ENCODE data around the gene TC2N. TPM values are rescaled to one million over a fixed set of nuclear protein-coding genes. Genes with fewer than 3 reads are reported as not detected.

Gene TC2N
- total RNA-seq, 1 donor from 2014 or later, result 19.4 TPM

DNA sequence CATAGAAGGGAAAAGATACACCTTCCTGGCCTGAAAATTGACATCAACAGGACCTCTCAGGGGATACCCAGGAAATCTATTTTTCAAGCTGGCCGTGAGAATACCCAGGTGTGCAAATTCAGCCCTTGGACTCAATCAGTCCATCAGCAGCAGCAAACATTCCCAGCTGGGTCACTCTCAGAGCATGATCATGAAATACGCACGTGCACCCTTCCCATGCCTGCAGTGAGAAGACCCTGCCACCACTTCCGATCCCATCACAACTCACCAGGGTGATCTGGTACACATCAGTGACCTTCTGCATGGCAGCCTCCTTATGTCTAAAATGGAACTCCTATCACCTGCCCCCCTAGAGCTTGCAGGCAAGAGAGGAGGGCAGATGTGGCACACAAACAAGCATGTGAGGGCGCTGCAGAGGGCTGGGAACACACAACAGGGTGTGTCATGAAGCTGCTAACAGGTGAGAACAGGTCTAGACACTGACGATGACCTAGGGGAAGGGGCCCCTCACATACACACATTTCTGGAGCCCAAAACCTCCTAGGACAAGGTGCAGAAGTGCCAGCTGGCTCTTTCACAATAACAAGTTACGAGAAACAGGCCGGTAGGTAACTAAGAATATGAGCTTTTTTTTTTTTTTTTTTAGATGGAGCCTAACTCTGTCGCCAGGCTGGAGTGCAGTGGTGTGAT lies 37.8 kb upstream of the TC2N start:
- no peak overlapping the region for H3K4me3 Mint-ChIP-seq
- TF ChIP-seq, protein P1, sequence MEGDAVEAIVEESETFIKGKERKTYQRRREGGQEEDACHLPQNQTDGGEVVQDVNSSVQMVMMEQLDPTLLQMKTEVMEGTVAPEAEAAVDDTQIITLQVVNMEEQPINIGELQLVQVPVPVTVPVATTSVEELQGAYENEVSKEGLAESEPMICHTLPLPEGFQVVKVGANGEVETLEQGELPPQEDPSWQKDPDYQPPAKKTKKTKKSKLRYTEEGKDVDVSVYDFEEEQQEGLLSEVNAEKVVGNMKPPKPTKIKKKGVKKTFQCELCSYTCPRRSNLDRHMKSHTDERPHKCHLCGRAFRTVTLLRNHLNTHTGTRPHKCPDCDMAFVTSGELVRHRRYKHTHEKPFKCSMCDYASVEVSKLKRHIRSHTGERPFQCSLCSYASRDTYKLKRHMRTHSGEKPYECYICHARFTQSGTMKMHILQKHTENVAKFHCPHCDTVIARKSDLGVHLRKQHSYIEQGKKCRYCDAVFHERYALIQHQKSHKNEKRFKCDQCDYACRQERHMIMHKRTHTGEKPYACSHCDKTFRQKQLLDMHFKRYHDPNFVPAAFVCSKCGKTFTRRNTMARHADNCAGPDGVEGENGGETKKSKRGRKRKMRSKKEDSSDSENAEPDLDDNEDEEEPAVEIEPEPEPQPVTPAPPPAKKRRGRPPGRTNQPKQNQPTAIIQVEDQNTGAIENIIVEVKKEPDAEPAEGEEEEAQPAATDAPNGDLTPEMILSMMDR (conservative IDR thresholded peaks at IDR 0.05), result no peak

DNA sequence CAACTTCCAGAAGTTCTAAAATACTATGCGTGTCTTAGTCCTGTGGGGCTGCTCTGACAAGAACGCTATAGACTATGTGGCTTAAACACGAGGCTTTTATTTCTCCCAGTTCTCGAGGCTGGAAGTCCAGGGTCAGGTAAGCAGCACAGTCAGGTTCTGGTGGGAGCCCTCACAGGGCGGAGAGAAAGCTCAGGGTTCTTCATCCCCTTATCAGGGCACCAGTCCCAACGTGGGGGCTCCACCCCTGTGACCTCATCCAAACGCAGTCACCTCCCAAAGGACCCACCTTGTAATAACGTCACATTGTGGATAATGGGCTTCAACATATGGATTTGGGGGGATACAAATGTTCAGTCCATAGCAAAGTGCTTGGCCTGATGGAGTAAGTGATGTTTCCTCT lies 37.1 kb upstream of the TC2N start:
- no peak for DNase-seq (ENCODE audit: extremely low spot score, unreplicated experiment)

More for the DNA sequence above, 37.8 kb upstream of the TC2N start:
- Mint-ChIP-seq H3K36me3 (no peaks in the 10 kb centered on the region), H3K27me3 (peaks cover 11% of the 10 kb centered on the region), H3K9me3 (no peaks in the 10 kb centered on the region), H3K4me1 (ENCODE audit: unreplicated experiment) (no peaks in the 10 kb centered on the region), H3K27ac (no peak overlapping the region)
- no peak for DNase-seq (ENCODE audit: extremely low spot score, unreplicated experiment)

DNA sequence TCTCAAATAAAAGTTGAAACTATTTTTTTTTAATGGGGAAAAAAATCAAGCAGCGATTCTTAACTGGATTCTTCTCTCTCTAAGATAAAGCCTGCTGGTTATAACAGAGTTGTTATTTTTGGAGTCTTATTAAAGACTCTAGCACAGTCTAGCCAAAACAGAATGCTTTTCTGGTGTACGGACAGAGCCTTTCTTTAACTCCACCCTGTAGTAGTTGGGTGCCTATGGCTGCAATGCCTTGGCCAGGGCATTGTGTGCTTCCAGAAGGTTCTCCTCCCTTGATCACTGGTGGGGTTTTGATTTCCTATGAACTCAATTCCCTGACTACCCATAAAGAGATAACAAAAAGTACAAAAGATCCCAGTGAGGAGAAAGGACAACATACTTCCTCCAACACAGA lies 35.7 kb upstream of the TC2N start:
- no peaks in the 10 kb centered on the region for H3K9me3 Mint-ChIP-seq
- no peak overlapping the region for H3K27ac Mint-ChIP-seq
- peaks cover 9% of the 10 kb centered on the region for H3K27me3 Mint-ChIP-seq
- DNase-seq (ENCODE audit: extremely low spot score, unreplicated experiment), result no peak
- H3K4me1 Mint-ChIP-seq (ENCODE audit: unreplicated experiment), result no peaks in the 10 kb centered on the region
- no peak overlapping the region for H3K4me3 Mint-ChIP-seq
- no peaks in the 10 kb centered on the region for H3K36me3 Mint-ChIP-seq
- TF ChIP-seq, protein P1 (conservative IDR thresholded peaks at IDR 0.05), result no peak

More for the DNA sequence above, 37.1 kb upstream of the TC2N start:
- no peaks in the 10 kb centered on the region for H3K4me1 Mint-ChIP-seq (ENCODE audit: unreplicated experiment)
- no peaks in the 10 kb centered on the region for H3K9me3 Mint-ChIP-seq
- TF ChIP-seq, protein P1 (conservative IDR thresholded peaks at IDR 0.05), result no peak
- peaks cover 11% of the 10 kb centered on the region for H3K27me3 Mint-ChIP-seq
- H3K27ac Mint-ChIP-seq, result no peak overlapping the region
- H3K36me3 Mint-ChIP-seq, result no peaks in the 10 kb centered on the region
- no peak overlapping the region for H3K4me3 Mint-ChIP-seq

DNA sequence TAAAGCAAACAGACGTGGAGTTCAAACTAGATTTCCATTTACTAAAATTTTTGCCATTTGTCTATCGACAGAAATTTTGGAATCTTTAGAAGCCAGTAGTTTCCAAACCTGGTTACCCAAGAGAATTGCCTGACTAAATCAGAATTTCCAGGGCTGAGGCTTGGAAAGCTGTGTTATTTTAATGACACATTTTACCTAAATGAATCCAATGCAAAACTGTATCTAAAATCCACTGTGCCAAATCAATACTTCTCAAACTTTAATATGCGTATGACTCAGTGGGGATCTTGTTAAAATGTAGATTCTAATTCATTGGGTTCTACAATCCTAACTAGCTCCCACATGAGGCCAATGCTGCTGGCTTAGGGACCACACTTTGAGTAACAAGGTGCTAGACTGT lies 35.0 kb upstream of the TC2N start:
- H3K27ac Mint-ChIP-seq, result no peak overlapping the region
- H3K4me3 Mint-ChIP-seq, result no peak overlapping the region
- H3K36me3 Mint-ChIP-seq, result no peaks in the 10 kb centered on the region
- peaks cover 2% of the 10 kb centered on the region for H3K4me1 Mint-ChIP-seq (ENCODE audit: unreplicated experiment)
- peaks cover 10% of the 10 kb centered on the region for H3K27me3 Mint-ChIP-seq
- TF ChIP-seq, protein P1 (conservative IDR thresholded peaks at IDR 0.05), result no peak
- no peak for DNase-seq (ENCODE audit: extremely low spot score, unreplicated experiment)
- H3K9me3 Mint-ChIP-seq, result no peaks in the 10 kb centered on the region

DNA sequence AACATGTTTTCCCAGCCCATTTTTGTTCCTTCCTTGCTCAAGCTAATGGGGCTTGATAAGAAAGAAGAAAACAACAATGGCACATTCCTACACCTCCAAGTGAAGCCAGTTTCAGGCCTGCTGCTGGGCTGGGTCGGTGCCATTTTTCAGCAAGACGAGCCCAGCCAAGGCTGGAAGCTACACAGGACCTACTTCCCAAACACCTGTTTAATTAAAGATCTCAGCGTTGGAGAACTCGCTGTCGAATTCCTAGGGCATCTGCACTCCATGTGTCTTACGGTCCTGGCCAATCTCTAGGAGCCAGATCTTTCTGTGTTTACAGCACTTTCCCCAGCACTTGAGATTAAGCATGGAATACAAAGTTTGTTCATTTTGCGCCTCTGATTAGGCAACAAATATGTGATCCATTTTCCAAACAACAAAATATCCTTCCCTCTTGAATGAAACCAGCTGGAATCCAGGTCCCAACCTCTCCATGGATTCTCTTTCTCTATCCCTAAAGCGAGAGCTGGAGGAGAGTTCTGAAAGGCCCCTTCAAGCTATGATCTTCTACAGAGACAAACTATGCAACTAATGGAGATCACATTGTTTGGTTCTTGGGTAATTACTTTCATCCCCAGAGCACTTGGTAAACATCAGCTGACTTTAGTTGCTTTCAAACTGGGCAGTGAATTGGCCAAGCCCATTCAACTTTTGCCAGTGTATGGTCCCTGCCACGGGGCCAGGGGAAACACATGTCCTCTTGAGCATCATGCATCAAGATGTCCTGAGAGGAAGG lies 34.3 kb upstream of the TC2N start:
- H3K36me3 Mint-ChIP-seq, result no peaks in the 10 kb centered on the region
- H3K27me3 Mint-ChIP-seq, result peaks cover 14% of the 10 kb centered on the region
- TF ChIP-seq, protein P1 (conservative IDR thresholded peaks at IDR 0.05), result no peak
- no peak overlapping the region for H3K4me3 Mint-ChIP-seq
- no peak overlapping the region for H3K27ac Mint-ChIP-seq
- DNase-seq (ENCODE audit: extremely low spot score, unreplicated experiment), result no peak
- H3K9me3 Mint-ChIP-seq, result no peaks in the 10 kb centered on the region
- H3K4me1 Mint-ChIP-seq (ENCODE audit: unreplicated experiment), result peaks cover 6% of the 10 kb centered on the region

Data from type B pancreatic cell (in vitro differentiated cells).